Endometrium (tissue), 2 donors: ENCODE data around the gene SH2D3C.

Experiments used
- FAIRE-seq: peaks from 2 replicates; lab custom pipeline; 2012; peaks lifted over from hg19 to GRCh38; lab: Jason Lieb, UNC
- donor health status: control.
- donor health status: control.

SH2D3C gene

GRCh38 chr9:127808347-127809001 lies 30.0 kb upstream of the SH2D3C start:
- no peak for FAIRE-seq

GRCh38 chr9:127806871-127807270 lies 28.4 kb upstream of the SH2D3C start:
- no peak for FAIRE-seq

DNA sequence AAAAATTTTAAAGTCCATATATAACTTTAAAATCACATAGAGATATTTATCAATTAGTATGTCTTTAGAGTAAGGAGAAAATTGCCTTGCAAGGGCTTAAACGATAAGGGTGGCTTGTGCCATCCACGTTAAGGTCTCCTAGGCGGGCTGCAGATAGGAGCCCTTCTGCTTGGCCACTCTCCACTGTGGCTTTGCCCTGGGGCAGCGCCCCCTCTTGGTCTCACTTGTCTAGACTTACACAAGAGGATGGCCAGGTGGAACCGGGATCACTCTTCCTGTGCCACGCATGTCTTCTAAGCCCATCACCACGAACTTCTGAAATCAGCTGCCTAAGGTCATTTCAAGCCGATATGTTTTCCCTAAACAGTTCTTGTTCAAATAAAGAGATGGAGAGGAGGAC lies 27.2 kb upstream of the SH2D3C start:
- FAIRE-seq = no peak

- FAIRE-seq = no peak
These were observed 25.3 kb upstream of the SH2D3C start for GRCh38 chr9:127803507-127804352.

DNA sequence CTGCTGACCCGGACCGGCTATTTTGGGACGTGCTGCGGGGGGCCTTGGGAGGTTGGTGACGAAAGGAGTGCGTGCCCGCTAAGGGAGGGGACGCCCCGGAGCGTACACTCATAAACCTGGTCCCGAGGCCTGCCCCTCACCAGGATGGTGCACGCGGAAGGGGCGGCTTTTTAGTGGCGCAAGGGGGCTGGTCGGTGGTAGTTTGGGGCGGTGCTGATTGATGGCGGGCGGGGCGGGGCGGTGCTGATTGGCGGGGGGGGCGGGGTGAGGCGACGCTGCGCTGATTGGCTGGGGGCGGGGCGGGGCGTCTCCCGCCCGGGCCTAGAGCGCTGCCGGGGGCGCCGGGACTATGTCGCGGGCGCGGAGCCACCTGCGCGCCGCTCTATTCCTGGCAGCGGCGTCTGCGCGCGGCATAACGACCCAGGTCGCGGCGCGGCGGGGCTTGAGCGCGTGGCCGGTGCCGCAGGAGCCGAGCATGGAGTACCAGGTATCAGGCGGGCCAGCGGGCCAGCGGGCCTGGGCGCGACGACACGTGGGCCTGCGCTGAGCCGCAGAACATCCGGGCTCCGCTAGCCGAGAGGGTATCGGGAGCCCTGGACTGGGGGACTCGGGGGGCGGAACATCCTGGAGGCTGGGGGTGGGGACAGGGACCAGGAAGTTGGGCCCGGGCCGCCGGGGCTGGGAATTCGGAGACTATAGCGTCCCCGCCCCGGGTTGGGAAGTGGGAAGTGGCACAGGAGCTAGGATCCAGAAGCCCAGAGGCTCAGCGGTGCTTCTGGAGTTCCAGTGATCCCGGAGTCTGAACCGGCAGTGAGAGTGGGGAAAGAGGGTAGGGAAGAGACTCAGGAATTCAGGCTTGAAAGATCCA lies 24.3 kb upstream of the SH2D3C start, which contains the start of gene FPGS:
Gene FPGS, plus strand, starts transcription at position 307 of the 868 bp plus-strand sequence. Its CDS starts 43 bp downstream, at position 350.
- FAIRE-seq = no peak

GRCh38 chr9:127801955-127802575 lies 23.6 kb upstream of the SH2D3C start:
- no peak for FAIRE-seq

GRCh38 chr9:127796852-127797370 lies 18.4 kb upstream of the SH2D3C start:
- no peak for FAIRE-seq

DNA sequence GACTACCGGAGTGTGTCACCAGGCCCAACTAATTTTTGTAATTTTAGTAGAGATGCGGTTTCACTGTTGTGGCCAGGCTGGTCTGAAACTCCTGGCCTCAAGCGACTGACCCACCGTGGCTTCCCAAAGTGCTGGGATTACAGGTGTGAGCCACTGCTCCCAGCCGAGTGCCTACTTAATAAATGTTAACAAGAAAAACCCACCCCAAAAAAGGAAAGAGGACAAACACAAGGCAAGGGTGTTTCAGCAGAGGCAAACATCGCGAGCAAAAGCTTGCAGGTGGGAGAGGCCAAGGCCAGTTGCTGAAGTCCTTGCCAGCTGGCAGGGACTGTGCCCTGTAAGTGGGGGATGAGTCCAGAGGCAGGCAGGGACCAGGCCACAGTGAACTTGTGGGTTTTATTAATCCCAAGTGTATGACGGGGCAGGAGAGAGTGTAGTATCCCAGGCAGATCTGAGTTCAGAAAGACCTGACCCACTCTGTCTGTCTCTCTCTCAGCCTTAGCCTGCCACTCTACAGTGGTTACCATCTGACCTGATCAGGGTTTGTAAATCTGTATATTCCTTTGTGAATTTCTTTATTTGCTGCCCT lies 17.9 kb upstream of the SH2D3C start:
- FAIRE-seq = no peak

- no peak for FAIRE-seq
These were observed 15.7 kb upstream of the SH2D3C start for GRCh38 chr9:127794001-127794791.

DNA sequence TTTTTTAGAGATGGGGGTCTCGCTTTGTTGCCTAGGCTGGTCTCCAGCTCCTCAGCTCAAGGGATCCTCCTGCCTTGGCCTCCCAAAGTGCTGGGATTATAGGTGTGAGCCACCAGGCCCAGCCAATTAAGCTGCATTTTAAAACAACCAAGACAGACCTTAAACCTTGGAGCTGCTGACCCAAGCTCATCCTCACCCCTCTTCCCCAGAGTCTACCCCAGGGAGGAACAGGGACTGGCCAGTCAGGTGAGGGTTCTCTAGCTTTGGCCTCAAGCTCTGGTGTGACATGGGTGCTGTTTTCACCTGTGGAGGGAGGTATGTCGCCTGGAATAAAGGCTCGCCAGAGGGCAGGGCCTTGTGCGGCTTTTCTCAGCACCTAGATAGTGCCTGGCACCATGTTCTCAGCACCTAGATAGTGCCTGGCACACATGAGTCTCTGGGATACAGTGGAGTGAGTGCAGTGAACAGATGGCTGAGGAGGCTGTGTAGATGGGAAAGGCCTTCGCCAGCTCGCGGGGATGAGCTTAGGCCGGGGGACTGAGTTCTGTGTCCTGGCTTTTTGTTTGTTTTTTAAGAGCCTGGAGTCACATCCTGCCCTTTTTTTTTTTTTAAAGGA lies 14.7 kb upstream of the SH2D3C start:
- no peak for FAIRE-seq

- no peak for FAIRE-seq
These were observed 14.1 kb upstream of the SH2D3C start for GRCh38 chr9:127792417-127793031.

DNA sequence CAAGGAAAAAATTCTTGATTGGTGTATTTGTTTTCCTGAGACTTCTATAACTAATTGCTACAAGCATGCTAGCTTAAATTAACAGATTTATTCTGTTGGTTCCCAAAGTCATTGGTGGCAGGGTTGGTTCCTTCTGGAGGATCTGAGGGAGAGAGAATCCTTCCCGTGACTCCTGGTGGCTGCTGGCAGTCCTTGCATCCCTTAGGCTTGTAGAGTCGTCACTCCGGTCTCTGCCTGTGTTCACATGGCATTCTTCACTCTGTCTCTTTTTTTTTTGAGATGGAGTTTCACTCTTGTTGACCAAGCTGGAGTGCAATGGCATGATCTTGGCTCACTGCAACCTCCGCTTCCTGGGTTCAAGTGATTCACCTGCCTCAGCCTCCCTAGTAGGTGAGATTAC lies 12.6 kb upstream of the SH2D3C start:
- FAIRE-seq = no peak

DNA sequence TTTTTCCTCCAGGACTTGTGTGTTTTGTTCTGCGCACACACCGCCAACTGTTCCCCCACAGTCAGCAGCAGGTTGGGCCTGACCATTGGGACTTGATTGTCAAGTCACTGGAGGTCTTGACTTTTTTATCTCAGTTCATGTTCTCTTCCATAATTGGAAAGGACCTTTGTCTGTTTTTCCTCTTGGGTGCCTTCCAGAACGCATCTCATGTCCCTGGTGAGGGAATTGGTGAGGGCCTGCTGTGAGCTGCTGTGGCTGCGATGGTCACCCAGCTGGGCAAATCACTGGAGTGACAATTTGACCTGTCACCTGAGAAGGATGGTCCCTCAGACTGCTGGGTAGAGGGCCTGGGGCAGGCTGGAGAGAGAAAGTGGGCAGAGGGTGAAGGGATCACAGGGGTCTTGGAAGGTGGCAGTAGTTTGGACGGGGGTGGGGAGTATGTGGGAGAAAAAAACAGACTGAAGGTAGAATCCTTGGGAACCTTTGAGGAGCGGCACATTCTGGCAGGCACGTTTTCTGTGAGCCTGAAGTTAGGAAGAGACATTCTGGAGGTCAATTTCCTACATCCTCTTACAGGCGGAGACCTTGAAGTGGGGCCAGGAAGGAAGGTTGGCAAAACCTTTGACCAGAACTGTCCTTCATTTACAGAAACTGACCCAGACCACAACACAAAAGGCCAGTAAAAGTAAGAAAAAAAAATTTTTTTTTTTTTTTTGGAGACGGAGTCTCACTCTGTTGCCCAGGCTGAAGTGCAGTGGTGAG lies 11.8 kb upstream of the SH2D3C start:
- FAIRE-seq = no peak

GRCh38 chr9:127789179-127789578 lies 10.7 kb upstream of the SH2D3C start:
- FAIRE-seq = no peak

DNA sequence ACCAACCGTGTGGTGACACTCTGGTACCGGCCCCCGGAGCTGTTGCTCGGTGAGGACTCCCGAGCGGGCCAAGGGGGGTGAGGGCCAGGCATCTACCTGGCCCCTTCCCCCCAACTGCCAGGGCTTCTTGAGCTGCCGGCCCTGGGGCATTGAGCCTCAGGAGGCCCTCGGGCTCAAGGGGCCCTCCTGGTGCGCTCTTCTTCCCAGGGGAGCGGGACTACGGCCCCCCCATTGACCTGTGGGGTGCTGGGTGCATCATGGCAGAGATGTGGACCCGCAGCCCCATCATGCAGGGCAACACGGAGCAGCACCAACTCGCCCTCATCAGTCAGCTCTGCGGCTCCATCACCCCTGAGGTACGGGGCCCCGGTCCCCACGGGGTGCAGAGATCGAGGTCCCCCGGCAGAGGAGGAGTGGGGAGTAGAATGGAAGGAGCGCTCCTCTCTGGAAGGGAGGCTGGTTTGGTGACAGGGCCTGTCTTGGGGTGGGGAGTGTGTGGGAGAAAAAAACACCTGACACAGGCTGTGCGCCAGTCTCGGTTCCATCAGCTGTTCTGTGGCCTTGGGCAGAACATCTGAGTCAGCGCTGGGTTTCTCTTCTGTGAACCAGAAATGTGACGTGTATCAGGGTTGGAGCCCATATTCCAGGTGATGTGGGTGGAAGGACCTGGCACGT lies 10.0 kb upstream of the SH2D3C start:
- FAIRE-seq = no peak

DNA sequence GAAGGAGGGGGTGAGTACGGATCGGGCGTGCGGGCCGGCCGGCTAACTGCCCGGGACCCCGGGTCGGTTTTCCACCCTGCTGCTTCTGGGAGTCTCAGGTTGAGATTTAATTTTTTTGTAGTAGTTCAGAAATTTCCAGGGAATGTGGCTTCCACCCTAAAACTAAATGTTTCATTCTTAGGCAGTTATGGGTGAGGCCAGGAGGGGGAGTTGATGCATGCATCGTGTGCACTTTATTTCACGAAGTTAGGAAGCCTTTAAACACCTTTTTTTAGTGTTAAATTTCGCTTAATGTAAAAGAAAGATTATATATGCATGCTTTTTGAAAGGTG lies 8.3 kb upstream of the SH2D3C start:
- no peak for FAIRE-seq

- FAIRE-seq = no peak
These were observed 7.7 kb upstream of the SH2D3C start, which contains the start of gene CDK9 for GRCh38 chr9:127785933-127786772. CDK9 (plus strand) TSS chr9:127786034; CDS start chr9:127786149, 115 bp downstream.
